ENCODE data around the gene YIF1B. TPM values are rescaled to one million over a fixed set of nuclear protein-coding genes. Genes with fewer than 3 reads are reported as not detected.

The YIF1B gene
- total and polyA plus RNA-seq, 9 of the 15 experiments (the other 6 are each of a cell fraction or from before 2014, with no cell fraction given) = 8.5 to 586 (median 323) TPM

- no peak for TF ChIP-seq SMC3 (conservative IDR thresholded peaks at IDR 0.05; ENCODE audit: insufficient read depth, low read depth, low read length)
- no peak for TF ChIP-seq NR3C1 (CRISPR knock-in tag; IDR thresholded peaks at IDR 0.05)
- TF ChIP-seq PHB (CRISPR knock-in tag; IDR thresholded peaks at IDR 0.05) = 0 out of 2 replicates have a peak, but pooled peaks have one; percentile 36
- peak; percentile 61; the same call in 1 of the 2 replicates for TF ChIP-seq GATAD2A (IDR thresholded peaks at IDR 0.05)
- no peak for TF ChIP-seq HNRNPLL (IDR thresholded peaks at IDR 0.05; ENCODE audit: low read depth, low read length, poor library complexity, severe bottlenecking)
- TF ChIP-seq NFE2 (IDR thresholded peaks at IDR 0.05; ENCODE audit: low read depth) = no peak
- TF ChIP-seq CHD2 (IDR thresholded peaks at IDR 0.05; ENCODE audit: low read depth, low read length) = no peak
- TF ChIP-seq IRF2 (CRISPR knock-in tag; IDR thresholded peaks at IDR 0.05) = no peak
- TF ChIP-seq POU5F1 (IDR thresholded peaks at IDR 0.05; ENCODE audit: borderline replicate concordance, low read depth, low read length, partially characterized antibody) = no peak
- TF ChIP-seq CHCHD3 (CRISPR knock-in tag; IDR thresholded peaks at IDR 0.05) = no peak
- TF ChIP-seq ETV5 (CRISPR knock-in tag; IDR thresholded peaks at IDR 0.05; ENCODE audit: low read depth) = peak; percentile 69; the same call in 1 of the 2 replicates
- TF ChIP-seq RB1 (IDR thresholded peaks at IDR 0.05; ENCODE audit: low read depth) = peak; percentile 40; the same call in 1 of the 2 replicates
- TF ChIP-seq SMARCA5 (IDR thresholded peaks at IDR 0.05) = peak; percentile 77; the same call in 1 of the 2 replicates
- TF ChIP-seq ZNF395 (CRISPR knock-in tag; IDR thresholded peaks at IDR 0.05) = no peak
- TF ChIP-seq NR1H2 (CRISPR knock-in tag; IDR thresholded peaks at IDR 0.05) = no peak
- TF ChIP-seq POLR2A (conservative IDR thresholded peaks at IDR 0.05) = peak; percentile 74
- no peak for TF ChIP-seq FOS (IDR thresholded peaks at IDR 0.05; ENCODE audit: extremely low read depth, insufficient read length)
- TF ChIP-seq RBM22 (IDR thresholded peaks at IDR 0.05; ENCODE audit: low read depth, low read length, poor library complexity, severe bottlenecking) = no peak
- TF ChIP-seq ZKSCAN8 (CRISPR knock-in tag; IDR thresholded peaks at IDR 0.05) = no peak
- TF ChIP-seq SREBF2 (CRISPR knock-in tag; IDR thresholded peaks at IDR 0.05) = no peak
- no peak for TF ChIP-seq MAFF (IDR thresholded peaks at IDR 0.05; ENCODE audit: low read length)
- TF ChIP-seq USF1 (CRISPR knock-in tag; IDR thresholded peaks at IDR 0.05) = no peak
- TF ChIP-seq TRIM24 (IDR thresholded peaks at IDR 0.05) = peak in 1 of 2 experiments; percentile 60; a peak in 3 of 4 replicates
- no peak for TF ChIP-seq FUS (optimal IDR thresholded peaks at IDR 0.05; ENCODE audit: low read depth, low read length)
- TF ChIP-seq SAFB2 (IDR thresholded peaks at IDR 0.05; ENCODE audit: borderline replicate concordance, low read depth, low read length, severe bottlenecking) = no peak
- peak in 1 of 2 experiments; percentile 88; a peak in 2 of 4 replicates for TF ChIP-seq HDAC1 (IDR thresholded peaks at IDR 0.05)
Measured at GRCh38 chr19:38335949-38336637, 20.3 kb upstream of the YIF1B start (continued).

Measured in K562 (cell line).